Measurements from ENCODE around the gene WBP1. TPM values are rescaled to one million over a fixed set of nuclear protein-coding genes. Genes with fewer than 3 reads are reported as not detected.
"Not testable (repeated sequence)": the region's sequence is repeated elsewhere in the genome, so short reads cannot be mapped to it uniquely, and the experiment has no call there.

The WBP1 gene
- total RNA-seq, 1 donor from 2014 or later = 24.9 TPM

DNA sequence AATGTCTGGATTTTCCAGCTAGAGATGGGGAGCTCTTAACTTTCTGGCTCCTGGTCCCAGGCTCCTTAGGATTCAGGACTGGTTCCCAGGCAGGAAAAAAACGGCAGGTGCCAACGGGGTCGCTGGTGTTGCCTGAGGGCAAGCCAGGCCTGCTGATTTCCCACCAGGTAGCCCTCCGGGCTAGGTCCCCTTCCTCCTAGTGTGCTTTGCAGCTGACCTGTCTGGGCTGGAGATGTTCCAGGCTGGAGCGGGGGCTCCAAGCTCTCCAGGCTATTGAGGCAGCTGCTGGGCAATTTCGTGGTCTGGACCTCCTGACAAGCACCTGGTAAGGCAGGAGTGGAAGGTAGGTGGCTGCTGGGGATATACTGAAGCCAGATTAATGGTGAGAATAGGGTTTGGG lies 16.2 kb downstream of the WBP1 start:
- DNase-seq (ENCODE audit: low spot score in 2 of 2) (no peak), FAIRE-seq (no peak)

DNA sequence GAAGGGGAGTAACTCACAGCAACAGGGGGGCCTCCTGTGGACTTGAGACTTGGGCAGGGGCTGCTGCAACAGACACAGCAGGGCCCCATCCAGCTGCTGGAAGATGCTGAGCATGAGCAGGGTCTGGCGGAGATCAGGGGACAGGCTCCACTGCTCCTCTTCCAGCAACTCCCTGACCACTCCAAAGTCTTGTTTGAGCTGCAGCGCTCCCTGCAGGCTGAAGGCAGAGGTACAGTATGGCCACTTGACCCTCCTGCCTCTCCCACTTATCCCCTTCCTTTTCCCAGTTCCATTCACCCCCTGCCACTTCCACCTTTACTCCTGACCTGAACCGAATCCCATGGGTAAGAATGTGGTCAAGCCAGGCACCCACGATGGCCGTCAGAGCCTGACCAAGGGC lies 16.7 kb downstream of the WBP1 start:
- no peak for DNase-seq (ENCODE audit: low spot score in 2 of 2)
- FAIRE-seq = no peak

DNA sequence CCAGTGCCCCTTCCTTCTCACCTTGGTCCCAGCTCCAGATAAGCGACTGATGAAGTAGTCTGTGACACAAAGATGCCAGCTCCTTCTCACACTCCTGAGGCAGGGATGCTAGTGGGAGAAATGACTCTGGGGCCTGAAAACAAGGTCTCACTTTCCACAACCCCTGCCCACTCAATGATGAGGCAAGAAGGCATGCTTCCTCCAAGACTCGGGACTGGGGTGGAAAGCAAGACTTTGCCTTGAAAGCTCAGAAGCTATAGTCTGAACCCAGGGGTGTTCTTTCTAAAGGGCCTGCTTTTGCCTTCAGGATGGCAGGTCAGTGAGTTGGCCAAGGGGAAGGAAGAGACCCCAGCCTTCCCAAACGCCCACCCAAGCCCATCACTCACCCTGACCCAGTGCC lies 23.2 kb downstream of the WBP1 start:
- DNase-seq (ENCODE audit: low spot score in 2 of 2) = no peak
- FAIRE-seq = no peak

DNA sequence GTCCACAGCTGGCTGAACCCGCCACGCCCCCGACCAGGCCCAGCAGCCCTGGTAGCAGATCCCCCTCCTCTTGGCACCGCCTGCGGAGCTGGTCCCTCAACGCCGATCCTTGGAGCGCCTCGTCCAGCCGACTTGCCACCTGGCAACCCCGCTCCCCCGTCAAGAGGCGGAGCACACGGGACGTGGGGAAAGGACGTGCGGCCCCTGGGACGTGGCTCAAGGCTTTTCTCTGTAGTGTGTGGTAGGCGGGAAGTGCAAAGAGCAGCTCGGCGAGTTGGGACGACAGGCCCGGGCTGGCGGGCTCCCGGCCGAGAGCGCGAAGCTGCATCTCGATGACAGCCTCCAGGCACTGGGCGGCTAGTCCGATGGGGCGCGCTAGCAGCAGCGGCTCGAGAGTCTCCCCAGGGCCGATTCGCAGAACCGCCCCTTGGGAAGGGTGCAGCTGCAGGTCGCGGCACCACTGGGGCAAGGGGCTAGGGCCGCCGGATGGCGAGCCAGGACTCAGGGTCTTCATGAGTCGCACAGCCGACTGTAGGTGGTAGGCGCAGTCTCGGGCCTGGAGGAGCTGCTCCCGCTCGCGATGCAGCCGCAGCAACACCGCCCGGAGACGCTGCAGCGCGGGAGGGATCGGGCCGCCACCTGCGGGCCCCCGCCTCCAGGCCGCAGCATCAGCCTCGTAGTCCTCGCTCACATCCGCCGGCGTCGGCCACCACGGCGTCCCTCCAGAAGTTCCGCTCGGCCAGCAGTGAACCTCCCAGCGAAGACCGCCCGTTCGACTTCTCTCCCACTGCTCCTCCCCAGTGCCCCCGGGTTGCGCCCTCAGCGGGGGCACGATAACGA lies 23.9 kb downstream of the WBP1 start:
- FAIRE-seq (no peak), DNase-seq (ENCODE audit: low spot score in 2 of 2) (no peak)

DNA sequence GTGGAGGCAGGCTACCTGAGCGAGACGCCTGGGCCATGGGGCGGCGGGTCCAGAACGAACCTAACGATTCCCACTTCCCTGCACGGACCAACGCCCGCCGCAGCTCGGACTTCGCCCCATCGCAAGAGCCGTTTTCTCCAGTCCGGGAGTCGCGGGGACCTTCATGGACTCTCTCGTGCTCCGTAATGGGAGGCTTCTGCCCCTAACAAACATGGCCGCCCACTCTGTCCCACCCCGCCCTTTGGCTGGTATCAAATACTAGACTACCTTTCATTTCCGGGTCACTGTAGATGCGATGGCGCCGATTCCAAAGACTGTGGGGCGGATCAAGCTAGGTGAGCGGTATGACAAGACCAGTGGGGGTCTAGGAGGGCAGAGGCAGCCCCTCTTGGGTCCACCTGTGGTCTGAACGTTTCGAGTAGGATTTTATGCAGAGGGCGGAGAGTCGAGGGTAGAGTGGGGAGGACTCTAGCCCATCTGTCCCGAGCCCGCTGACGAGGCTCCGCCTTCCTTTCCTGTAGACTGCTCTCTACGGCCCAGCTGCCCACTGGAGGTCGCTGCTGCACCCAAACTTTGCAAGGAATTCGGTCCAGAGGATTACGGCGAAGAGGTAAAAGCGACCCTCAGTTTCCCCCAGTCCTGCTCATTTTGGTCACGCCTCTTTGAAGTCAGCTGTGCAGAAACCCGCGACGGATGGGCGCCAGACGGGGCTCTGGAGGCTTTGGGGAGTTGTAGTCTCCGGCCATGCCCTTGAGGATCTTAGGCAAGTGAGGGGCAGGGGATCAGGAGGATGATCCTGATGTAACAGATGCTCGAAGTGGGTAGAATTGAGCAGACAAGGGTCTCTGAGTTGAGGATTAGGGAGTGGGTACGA lies 24.8 kb downstream of the WBP1 start, which contains the start of the genes CCDC142 and TTC31:
Gene CCDC142, minus strand, starts transcription at position 198 of the 874 bp plus-strand sequence. Its CDS starts 161 bp downstream, at position 37.
Gene TTC31, plus strand, starts transcription at position 281 of the 874 bp plus-strand sequence. Its CDS starts 15 bp downstream, at position 296.
- FAIRE-seq (no peak), DNase-seq (ENCODE audit: low spot score in 2 of 2) (peak; percentile 90 to 93)

DNA sequence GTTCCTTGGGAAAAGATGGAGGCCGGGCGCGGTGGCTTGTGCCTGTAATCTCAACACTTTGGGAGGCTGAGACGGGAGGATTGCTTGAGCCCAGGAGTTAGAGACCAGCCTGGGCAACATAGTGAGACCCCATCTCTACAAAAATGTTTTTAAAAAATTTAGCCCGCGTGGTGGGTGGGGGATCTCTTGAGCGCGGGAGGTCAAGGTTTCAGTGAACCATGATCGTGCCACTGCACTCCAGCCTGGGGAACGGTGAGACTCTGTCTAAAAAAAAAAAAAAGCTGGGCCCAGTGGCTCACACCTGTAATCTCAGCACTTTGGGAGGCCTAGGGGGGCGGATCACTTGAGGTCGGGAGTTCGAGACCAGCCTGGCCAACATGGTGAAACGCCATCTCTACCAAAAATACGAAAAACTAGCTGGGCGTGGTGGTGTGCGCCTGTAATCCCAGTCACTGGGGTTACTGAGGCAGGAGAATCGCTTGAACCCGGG lies 25.5 kb downstream of the WBP1 start:
- not testable (repeated sequence) for FAIRE-seq; DNase-seq (ENCODE audit: low spot score in 2 of 2)

DNA sequence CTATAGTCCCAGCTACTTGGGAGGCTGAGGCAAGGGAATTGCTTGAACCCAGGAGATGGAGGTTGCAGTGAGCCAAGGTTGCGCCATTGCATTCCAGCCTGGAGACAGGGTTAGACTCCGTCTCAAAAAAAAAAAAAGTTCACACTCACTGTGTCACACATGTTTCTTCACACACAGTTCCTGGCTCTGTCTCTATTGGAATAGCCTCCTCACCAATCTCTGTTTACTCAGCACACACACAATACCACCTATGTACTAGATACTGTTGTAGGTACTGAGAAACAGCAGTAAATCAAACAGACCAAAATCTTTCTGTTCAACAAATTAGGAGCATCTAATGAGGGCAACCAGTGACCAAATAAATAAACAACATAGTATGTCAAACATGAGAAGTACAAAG lies 27.9 kb downstream of the WBP1 start:
- DNase-seq (ENCODE audit: low spot score in 2 of 2) (no peak), FAIRE-seq (no peak)

DNA sequence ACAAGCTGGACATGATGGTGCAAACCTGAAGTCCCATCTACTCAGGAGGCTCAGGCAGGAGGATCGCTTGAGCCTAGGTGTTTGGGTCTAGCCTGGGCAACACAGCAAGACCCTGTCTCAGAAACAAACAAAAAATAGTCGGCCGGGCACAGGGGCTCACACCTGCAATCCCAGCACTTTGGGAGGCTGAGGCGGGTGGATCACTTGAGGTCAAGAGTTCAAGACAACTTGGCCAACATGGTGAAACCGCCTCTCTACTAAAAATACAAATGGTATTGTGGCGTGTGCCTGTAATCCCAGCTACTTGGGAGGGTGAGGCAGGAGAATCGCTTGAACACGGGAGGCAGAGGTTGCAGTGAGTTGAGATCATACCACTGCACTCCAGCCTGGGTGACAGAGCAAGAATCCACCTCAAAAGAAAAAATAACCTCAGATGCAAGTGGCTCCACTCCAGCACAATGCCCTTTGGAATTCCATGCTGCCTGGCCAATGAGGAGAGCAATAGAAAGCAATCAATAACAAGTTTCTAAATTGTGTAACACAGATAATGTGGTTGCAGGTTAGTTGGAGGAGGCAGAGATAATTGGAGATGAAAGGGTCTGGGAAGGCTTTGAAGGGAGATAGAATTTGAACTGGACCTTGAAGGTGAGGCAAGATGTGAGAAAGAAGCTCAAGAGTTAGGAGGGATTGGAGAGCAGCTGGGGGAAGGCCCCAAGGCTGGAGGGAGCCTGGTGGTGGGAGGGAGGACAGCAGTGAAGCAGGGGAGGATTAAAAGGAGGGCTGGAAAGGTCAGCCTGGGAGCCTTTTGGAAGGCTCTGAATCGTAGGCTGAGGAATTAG lies 30.6 kb downstream of the WBP1 start:
- DNase-seq (ENCODE audit: low spot score in 2 of 2) = no peak
- FAIRE-seq = no peak

DNA sequence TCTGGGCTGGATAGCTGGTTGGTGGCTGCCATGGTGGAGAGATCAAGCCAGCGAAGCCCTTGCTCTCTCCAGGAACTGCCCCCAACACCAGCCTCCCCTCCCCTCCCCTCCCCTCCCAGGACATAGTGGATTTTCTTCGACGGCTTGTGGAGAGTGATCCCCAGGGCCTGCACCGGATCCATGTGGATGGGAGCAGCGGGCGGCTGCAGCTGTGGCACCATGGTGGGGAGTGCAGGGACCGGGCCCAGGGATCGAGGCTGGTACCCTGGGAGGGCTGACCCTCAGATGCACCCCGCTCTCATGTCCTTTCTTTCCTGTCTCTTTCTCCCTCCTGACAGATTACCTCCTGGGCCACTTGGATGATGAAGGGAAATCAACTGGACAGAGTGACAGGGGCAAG lies 31.7 kb downstream of the WBP1 start:
- no peak for FAIRE-seq
- DNase-seq (ENCODE audit: low spot score in 2 of 2) = no peak

DNA sequence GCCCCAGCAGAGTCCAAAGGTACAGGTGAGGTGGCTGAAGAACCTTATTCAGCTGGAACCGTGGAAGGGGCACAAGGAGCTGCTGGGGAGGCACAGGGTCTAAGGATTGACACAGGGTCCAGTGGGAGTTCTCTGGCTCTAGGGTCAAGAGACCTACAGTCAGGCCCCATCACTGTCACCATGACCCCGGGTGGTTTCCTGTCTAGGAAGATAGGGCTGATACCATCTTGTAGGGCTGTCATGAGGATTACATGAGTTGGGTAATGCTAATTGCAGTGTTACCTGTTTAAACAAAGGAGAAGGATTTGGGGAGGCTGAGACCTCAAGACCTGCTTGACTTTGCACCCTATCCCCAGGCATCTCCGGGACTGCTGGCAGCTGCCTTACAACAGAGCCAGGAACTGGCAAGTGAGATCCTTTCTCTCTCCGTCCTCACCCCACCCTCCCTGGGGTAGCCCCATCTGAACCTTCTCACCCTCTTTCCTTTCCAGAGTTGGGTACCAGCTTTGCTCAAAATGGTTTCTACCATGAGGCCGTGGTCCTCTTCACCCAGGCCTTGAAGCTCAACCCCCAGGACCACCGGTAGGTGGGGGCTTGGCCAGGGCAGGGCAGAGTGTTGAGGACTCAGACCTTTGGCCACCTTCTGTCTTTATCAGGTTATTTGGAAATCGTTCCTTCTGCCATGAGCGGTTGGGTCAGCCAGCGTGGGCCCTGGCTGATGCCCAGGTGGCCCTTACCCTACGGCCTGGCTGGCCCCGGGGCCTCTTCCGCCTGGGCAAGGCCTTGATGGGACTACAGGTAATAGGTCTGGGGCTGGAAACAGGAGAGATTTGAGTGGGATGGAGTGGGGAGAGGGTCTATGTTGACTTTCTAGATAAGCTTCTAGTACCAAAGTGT lies 33.7 kb downstream of the WBP1 start:
- FAIRE-seq = no peak
- DNase-seq (ENCODE audit: low spot score in 2 of 2) = no peak

DNA sequence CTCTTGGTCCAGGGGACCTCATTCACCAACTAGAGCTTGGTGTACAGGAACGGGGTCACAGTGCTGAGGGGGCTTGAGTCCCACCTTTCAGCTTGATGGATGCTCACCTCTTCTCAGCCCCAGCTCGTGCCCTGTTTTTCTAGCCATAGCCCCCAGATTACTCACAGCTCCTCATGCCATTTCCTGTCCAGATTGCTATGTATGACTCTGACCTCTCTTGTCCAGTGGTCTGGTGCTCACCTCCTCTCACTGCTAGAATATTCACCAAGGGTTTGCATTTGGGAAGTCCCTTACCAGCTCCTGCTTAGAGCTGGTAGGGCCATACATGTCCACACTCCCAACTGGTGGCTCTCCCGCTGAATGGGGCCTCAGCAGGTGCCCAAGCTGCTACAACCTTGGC lies 35.3 kb downstream of the WBP1 start:
- no peak for FAIRE-seq
- DNase-seq (ENCODE audit: low spot score in 2 of 2) = no peak

DNA sequence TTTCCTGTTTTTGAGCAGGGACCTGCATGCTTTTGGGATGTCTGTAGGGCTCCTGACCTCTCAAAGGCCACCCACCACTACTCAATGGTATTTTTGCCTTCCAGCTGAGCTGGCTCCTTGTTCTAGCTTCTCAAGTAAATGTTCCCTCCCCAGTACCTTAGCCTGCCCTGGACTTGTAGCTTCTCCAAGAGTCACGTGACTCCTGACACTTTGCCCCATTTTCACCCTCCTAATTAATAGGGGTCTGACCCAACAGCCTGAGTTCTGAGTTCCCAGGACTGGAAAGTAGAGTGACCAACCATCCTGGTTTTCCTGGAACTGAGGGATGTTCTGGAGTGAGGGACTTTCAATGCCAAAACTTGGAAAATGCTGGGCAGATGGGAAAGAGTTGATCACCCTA lies 37.2 kb downstream of the WBP1 start:
- no peak for FAIRE-seq

DNA sequence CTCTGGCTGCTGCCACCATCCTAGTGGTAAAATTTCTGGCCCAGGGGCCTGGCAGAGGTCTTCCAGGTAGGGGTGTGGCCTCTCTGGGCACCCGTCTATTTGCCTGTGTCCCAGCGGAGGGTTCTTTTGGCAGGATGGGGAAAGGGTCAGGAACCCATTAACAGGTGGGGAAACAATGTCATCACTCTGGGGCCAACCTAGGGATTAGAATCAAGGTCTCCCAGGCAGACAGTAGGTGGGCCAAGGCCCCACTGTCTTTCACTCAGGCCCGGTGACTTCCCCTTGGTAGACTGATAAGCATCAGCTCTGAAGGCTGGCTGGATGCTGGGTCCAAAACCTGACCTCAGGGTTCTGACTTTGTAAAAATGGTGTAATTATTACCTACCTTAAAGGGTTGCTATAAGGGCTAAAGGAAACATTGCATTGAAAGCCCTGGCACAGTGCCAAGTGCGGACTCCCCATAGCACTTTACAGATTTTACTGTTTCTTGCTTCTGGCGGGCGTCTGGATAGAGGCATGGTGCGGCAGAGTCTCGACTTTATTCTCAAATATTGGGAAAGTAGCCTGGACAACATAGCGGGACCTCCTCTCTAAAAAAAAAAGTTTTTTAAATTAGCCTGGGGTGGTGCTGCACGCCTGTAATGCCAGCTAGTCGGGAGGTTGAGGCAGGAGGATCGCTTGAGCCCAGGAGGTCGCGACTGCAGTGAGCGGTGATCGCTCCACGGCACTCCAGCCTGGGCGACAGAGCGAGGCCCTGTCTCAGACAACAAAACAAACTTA lies 38.9 kb downstream of the WBP1 start:
- peak in 1 of 2 donors; percentile 31 for DNase-seq (ENCODE audit: low spot score in 2 of 2)
- FAIRE-seq = no peak

More for the DNA sequence above, 37.2 kb downstream of the WBP1 start:
- DNase-seq (ENCODE audit: low spot score in 2 of 2) = no peak

DNA sequence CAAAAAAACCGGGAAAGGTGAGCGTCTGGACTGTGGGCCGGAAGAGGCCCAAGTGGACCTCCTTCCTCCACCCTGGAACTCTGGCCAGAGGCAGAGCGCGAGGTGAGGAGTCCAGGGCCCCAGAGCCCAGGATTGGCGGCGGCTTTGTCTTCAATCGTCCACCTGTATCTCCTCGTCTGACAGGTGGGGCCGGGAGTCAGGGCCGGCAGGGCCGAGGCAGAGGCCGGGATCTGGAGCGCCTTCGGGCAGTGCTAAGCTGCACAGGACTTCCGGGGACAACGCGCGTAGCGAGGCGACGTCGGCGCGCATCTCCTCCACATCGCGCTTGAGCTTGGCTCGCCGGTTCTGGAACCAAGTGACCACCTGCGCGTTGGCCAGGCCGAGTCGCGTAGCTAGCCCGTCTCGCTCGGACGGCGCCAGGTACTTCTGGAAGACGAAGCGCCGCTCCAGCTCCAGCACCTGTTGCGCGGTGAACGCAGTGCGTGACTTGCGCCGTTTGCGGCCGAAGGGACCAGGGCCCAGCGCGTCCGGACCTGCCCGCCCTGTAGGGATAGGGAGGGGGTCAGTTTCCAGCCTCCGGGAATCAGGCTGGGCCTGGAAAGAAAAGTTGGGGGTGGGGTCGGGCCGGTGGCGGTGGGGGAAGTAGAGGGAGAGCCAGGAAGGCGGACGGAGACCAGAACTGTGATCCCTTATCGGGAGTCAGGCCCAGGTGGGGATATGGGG lies 39.7 kb downstream of the WBP1 start:
- no peak for FAIRE-seq
- no peak for DNase-seq (ENCODE audit: low spot score in 2 of 2)

DNA sequence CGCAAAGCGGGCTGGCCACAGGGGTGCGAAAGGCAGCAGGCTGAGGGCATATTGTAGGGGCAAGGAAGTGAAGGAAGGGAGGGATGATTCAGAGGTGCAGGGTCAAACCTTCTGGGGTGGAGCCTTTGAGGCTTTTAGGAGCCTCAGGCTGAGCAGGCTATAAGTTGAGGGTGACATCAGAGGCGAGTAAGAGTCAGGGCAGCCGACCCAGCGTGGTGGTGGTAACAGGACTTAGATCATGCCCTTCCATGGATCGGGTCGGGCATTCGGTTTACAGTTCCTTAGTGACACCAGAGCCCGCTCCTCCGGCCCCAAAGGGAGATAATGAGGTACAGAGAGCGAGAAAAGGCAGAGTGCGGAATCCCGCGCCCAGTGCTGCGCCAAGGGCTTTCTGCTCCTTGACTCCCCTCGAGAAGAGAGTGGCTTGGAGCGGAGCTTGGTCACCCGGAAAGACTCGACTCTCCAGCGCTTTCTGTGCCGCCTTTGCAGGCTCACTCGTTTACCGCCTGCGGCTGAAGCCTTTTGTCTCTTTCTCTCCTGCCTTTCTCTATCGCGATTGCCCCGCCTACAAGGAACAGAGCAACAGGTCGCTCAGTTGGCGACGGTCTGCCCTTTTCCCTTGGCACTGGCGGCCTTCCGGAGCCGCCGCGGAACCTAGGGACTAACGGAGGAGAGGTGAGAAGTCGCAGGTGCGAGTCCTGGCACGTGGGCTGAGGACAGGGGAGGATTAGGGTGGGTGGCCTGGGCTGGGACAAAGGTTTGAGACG lies 40.4 kb downstream of the WBP1 start:
- FAIRE-seq = no peak
- peak in 1 of 2 donors; percentile 31 for DNase-seq (ENCODE audit: low spot score in 2 of 2)

DNA sequence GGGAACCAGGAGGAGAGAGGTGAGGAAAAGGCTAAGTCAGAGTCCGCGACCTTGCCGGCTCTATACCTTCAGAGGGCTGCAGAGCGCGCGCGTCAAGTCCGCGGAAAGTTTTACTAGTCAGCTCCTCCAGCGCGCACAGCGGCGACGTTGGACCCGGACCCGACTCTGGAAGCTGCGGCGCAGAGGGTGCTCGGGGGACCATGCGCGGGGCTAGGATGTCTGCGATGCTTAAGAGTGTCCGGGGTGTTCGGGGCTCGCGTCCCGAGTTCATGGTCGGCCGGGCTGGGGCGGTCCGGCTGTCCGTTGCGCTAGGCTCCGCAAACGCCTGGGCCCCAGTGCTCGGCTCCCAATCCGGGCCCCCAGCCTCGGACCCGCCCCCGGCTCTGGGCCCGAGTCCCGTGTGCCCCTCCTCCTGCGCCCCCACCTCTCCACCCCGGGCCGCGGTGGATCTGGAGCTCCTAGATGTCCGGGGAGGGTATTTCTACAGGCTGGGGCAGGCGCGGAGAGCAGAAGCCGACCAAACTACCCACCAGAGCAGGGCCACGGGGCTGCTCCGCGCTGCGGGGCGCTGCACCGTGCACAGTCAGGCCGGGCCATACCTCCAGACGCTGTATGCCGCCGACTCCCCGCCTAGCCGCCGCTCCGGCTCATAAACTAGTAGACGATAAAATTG lies 41.2 kb downstream of the WBP1 start, which contains the start of gene LBX2:
Gene LBX2, minus strand, starts transcription at position 337 of the 673 bp plus-strand sequence. Its CDS starts 66 bp downstream, at position 271.
- FAIRE-seq (no peak), DNase-seq (ENCODE audit: low spot score in 2 of 2) (no peak)
